ENCODE data around the gene ABI3BP.

- TF ChIP-seq SIN3A (IDR thresholded peaks at IDR 0.05; ENCODE audit: low read depth) (no peak), CTCF (IDR thresholded peaks at IDR 0.05 in 2 of 3, conservative IDR thresholded peaks at IDR 0.05 in 1 of 3; ENCODE audit: borderline replicate concordance in 1 of 3, insufficient read depth in 1 of 3, low read depth in 2 of 3, low read length in 2 of 3) (no peak)
These were observed 181.3 kb downstream of the ABI3BP start for GRCh38 chr3:100811779-100812507.
